Thyroid gland (tissue), 4 donors: ENCODE results near the gene DPH7.

Experiments used
- CTCF ChIP-seq, 6 experiments: fragments of 200-600 bp in 3 of 6; fragments of 450-650 bp in 3 of 6; sonication (generic) in 3 of 6; IDR thresholded peaks; one replicate each; pipeline ENCODE4 v1.5.1; 2016 to 2019; ENCODE audit warnings: antibody characterized with exemption in 6 of 6, mild to moderate bottlenecking in 2 of 6, inconsistent platforms in 1 of 6, moderate library complexity in 1 of 6
- POLR2A ChIP-seq, 2 donors: fragments of 450-650 bp; IDR thresholded peaks; one replicate each; pipeline ENCODE4 v1.6.1; 2017; ENCODE audit warnings: antibody characterized with exemption in 2 of 2, mild to moderate bottlenecking in 2 of 2, moderate library complexity in 1 of 2

- TF ChIP-seq POLR2A (IDR thresholded peaks at IDR 0.05) (no peak), CTCF (IDR thresholded peaks at IDR 0.05) (no peak)
These were observed 2.9 kb downstream of the DPH7 start for GRCh38 chr9:137575716-137576411.
